ENCODE measurements around the gene AKAP6.

AKAP6 gene

GRCh38 chr14:32824195-32824594 is 495.1 kb downstream of the AKAP6 start:
- TF ChIP-seq, protein P1, sequence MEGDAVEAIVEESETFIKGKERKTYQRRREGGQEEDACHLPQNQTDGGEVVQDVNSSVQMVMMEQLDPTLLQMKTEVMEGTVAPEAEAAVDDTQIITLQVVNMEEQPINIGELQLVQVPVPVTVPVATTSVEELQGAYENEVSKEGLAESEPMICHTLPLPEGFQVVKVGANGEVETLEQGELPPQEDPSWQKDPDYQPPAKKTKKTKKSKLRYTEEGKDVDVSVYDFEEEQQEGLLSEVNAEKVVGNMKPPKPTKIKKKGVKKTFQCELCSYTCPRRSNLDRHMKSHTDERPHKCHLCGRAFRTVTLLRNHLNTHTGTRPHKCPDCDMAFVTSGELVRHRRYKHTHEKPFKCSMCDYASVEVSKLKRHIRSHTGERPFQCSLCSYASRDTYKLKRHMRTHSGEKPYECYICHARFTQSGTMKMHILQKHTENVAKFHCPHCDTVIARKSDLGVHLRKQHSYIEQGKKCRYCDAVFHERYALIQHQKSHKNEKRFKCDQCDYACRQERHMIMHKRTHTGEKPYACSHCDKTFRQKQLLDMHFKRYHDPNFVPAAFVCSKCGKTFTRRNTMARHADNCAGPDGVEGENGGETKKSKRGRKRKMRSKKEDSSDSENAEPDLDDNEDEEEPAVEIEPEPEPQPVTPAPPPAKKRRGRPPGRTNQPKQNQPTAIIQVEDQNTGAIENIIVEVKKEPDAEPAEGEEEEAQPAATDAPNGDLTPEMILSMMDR (IDR thresholded peaks at IDR 0.05; ENCODE audit: unreplicated experiment in 3 of 3) = no peak
- H3K4me3 Mint-ChIP-seq = no peak overlapping the region
- H3K27ac Mint-ChIP-seq = no peak overlapping the region
- no peaks in the 10 kb centered on the region for H3K36me3 Mint-ChIP-seq (ENCODE audit: low read depth)
- peaks cover 29% of the 10 kb centered on the region for H3K4me1 Mint-ChIP-seq
- no peaks in the 10 kb centered on the region for H3K27me3 Mint-ChIP-seq (ENCODE audit: low read depth)
- no peaks in the 10 kb centered on the region for H3K9me3 Mint-ChIP-seq

GRCh38 chr14:32825058-32825457 is 496.0 kb downstream of the AKAP6 start:
- Mint-ChIP-seq H3K9me3 (no peaks in the 10 kb centered on the region), H3K27ac (no peak overlapping the region), H3K36me3 (ENCODE audit: low read depth) (no peaks in the 10 kb centered on the region), H3K4me3 (no peak overlapping the region), H3K27me3 (ENCODE audit: low read depth) (no peaks in the 10 kb centered on the region), H3K4me1 (peaks cover 32% of the 10 kb centered on the region)
- TF ChIP-seq, protein P1 (IDR thresholded peaks at IDR 0.05; ENCODE audit: unreplicated experiment in 3 of 3) = no peak

DNA sequence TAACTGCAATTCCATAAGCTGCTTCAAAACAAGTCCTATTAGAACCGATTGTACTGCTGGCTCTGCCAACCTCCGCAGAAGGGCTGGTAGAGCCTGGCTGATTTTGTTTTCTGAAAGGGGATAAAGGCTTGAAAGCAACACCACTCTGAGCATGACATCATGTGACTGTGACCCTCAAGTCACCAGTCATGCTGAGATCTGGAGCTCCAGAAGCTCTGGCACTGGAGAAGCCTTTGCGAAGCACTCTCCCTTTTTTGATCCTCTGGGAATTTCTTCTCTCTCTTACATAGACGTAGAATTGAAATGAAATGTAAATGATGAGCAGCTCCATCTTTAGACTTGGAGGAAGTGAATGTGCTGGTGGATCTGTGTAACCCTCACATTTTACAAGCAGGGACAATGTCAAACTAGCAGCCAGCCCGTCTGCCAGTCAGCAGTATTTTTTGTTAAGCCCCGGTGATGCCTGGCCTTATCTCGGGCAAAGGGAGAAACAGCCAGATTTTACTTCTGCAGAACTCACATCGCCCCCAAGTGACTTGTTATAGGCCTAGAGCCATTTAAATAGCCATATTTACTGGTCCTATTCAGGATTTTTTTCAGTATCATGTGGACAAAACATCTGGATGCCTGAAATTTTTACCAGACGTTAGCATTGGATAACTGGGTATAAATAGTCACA is 497.4 kb downstream of the AKAP6 start:
- TF ChIP-seq, protein P1 (IDR thresholded peaks at IDR 0.05; ENCODE audit: unreplicated experiment in 3 of 3) = no peak
- peak overlapping the region in 1 of 3 experiments; percentile 21 for H3K27ac Mint-ChIP-seq
- H3K9me3 Mint-ChIP-seq = no peaks in the 10 kb centered on the region
- H3K36me3 Mint-ChIP-seq (ENCODE audit: low read depth) = no peaks in the 10 kb centered on the region
- no peak overlapping the region for H3K4me3 Mint-ChIP-seq
- peaks cover 26% of the 10 kb centered on the region for H3K4me1 Mint-ChIP-seq
- no peaks in the 10 kb centered on the region for H3K27me3 Mint-ChIP-seq (ENCODE audit: low read depth)

- H3K27ac Mint-ChIP-seq = no peak overlapping the region
These were observed 498.4 kb downstream of the AKAP6 start for GRCh38 chr14:32827514-32827913.

GRCh38 chr14:32835924-32836323 is 506.8 kb downstream of the AKAP6 start:
- no peaks in the 10 kb centered on the region for H3K36me3 Mint-ChIP-seq (ENCODE audit: low read depth)
- no peaks in the 10 kb centered on the region for H3K27me3 Mint-ChIP-seq (ENCODE audit: low read depth)
- no peaks in the 10 kb centered on the region for H3K9me3 Mint-ChIP-seq
- H3K4me3 Mint-ChIP-seq = no peak overlapping the region
- no peaks in the 10 kb centered on the region for H3K4me1 Mint-ChIP-seq
- TF ChIP-seq, protein P1 (IDR thresholded peaks at IDR 0.05; ENCODE audit: unreplicated experiment in 3 of 3) = no peak
- H3K27ac Mint-ChIP-seq = no peak overlapping the region

More at GRCh38 chr14:32827514-32827913, 498.4 kb downstream of the AKAP6 start:
- Mint-ChIP-seq H3K4me1 (peaks cover 26% of the 10 kb centered on the region), H3K27me3 (ENCODE audit: low read depth) (no peaks in the 10 kb centered on the region), H3K4me3 (no peak overlapping the region), H3K9me3 (no peaks in the 10 kb centered on the region), H3K36me3 (ENCODE audit: low read depth) (no peaks in the 10 kb centered on the region)
- TF ChIP-seq, protein P1 (IDR thresholded peaks at IDR 0.05; ENCODE audit: unreplicated experiment in 3 of 3) = no peak

DNA sequence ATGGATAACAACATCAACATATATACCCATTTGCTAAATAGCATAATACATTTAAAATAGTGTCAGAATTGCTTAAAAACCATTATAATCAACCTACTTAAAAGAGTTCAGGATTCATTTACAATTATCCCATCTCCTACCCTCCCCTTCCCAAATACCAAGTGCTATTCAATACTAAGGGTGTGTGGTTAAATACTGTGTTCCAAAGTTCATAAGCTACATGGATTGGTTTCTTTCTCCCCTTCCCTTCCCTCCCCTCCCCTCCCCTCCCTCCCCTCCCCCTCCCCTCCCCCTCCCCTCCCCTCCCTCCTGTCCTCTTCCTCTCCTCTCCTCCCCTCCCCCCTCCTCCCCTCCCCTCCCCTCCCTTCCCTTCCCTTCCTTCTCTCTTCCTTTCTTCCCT is 512.6 kb downstream of the AKAP6 start:
- Mint-ChIP-seq H3K4me1 (no peaks in the 10 kb centered on the region), H3K9me3 (peaks cover 3% of the 10 kb centered on the region), H3K4me3 (no peak overlapping the region), H3K36me3 (ENCODE audit: low read depth) (no peaks in the 10 kb centered on the region), H3K27me3 (ENCODE audit: low read depth) (no peaks in the 10 kb centered on the region), H3K27ac (no peak overlapping the region)
- TF ChIP-seq, protein P1 (IDR thresholded peaks at IDR 0.05; ENCODE audit: unreplicated experiment in 3 of 3) = no peak
